H9 (cell line): ENCODE results near the gene PCBP1. TPM values are rescaled to one million over a fixed set of nuclear protein-coding genes. Genes with fewer than 3 reads are reported as not detected.

Source experiments
- DNase-seq: peaks from one replicate; pipeline ENCODE4 v3.0.0-alpha.2; 2017
- H2AFZ ChIP-seq: one replicate; pipeline ENCODE4 v1.6.1; 2013; ENCODE audit warnings: mild to moderate bottlenecking, low read length, control low read depth, moderate library complexity
- H2AK5ac ChIP-seq: 2 replicates; pipeline ENCODE4 v1.6.1; 2013; ENCODE audit warnings: low read length, control low read depth, mixed read lengths; ENCODE audit not compliant: insufficient read length
- H2BK120ac ChIP-seq: one replicate; pipeline ENCODE4 v1.6.1; 2013; ENCODE audit warnings: low read depth, mild to moderate bottlenecking, low read length, control low read depth, inconsistent platforms; ENCODE audit not compliant: poor library complexity, severe bottlenecking
- H2BK12ac ChIP-seq: 2 replicates; pipeline ENCODE4 v1.6.1; 2013; ENCODE audit warnings: low read length, control low read depth, mixed read lengths, low read depth; ENCODE audit not compliant: insufficient read length
- H2BK15ac ChIP-seq: 2 replicates; pipeline ENCODE4 v1.6.1; 2013; ENCODE audit warnings: low read depth, low read length, control low read depth
- H2BK20ac ChIP-seq: one replicate; pipeline ENCODE4 v1.6.1; 2013; ENCODE audit warnings: low read depth, mild to moderate bottlenecking, low read length, control low read depth, inconsistent platforms; ENCODE audit not compliant: poor library complexity, severe bottlenecking
- H2BK5ac ChIP-seq: 2 replicates; pipeline ENCODE4 v1.6.1; 2013; ENCODE audit warnings: low read length, control low read depth, mixed read lengths; ENCODE audit not compliant: insufficient read length
- H3K14ac ChIP-seq: 2 replicates; pipeline ENCODE4 v1.6.1; 2013; ENCODE audit warnings: low read length, control low read depth; ENCODE audit not compliant: insufficient read depth
- H3K18ac ChIP-seq: 2 replicates; pipeline ENCODE4 v1.6.1; 2013; ENCODE audit warnings: low read depth, mild to moderate bottlenecking, mixed read lengths, low read length, control low read depth; ENCODE audit not compliant: insufficient read length
- H3K23ac ChIP-seq: 2 replicates; pipeline ENCODE4 v1.6.1; 2013; ENCODE audit warnings: low read length, control low read depth, mixed read lengths, low read depth; ENCODE audit not compliant: insufficient read length
- H3K23me2 ChIP-seq: 2 replicates; pipeline ENCODE4 v1.6.1; 2013; ENCODE audit warnings: low read depth, mild to moderate bottlenecking, mixed read lengths, low read length, control low read depth; ENCODE audit not compliant: insufficient read length, poor library complexity, severe bottlenecking
- H3K27ac ChIP-seq: 2 replicates; pipeline ENCODE4 v1.5.1; 2013; ENCODE audit warnings: low read length, control low read depth, mixed read lengths, low read depth; ENCODE audit not compliant: insufficient read length
- H3K27me3 ChIP-seq: 2 replicates; pipeline ENCODE4 v1.6.1; 2013; ENCODE audit warnings: low read length, control low read depth, inconsistent platforms; ENCODE audit not compliant: insufficient read depth
- H3K4ac ChIP-seq: 2 replicates; pipeline ENCODE4 v1.6.1; 2013; ENCODE audit warnings: low read depth, mild to moderate bottlenecking, control low read depth, inconsistent platforms, low read length, moderate library complexity
- H3K4me1 ChIP-seq: 2 replicates; pipeline ENCODE4 v1.6.1; 2013; ENCODE audit warnings: low read length, control low read depth, inconsistent platforms; ENCODE audit not compliant: insufficient read depth
- H3K4me2 ChIP-seq: 2 replicates; pipeline ENCODE4 v1.6.1; 2013; ENCODE audit warnings: low read length, control low read depth, mixed read lengths; ENCODE audit not compliant: insufficient read length, insufficient read depth
- H3K56ac ChIP-seq: 2 replicates; pipeline ENCODE4 v1.6.1; 2013; ENCODE audit warnings: low read depth, mild to moderate bottlenecking, mixed read lengths, low read length, control low read depth; ENCODE audit not compliant: insufficient read length
- H3K79me1 ChIP-seq: 2 replicates; pipeline ENCODE4 v1.6.1; 2013; ENCODE audit warnings: low read depth, mild to moderate bottlenecking, moderate library complexity, low read length, control low read depth, inconsistent platforms; ENCODE audit not compliant: insufficient read depth, poor library complexity, severe bottlenecking
- H3K79me2 ChIP-seq: 2 replicates; pipeline ENCODE4 v1.6.1; 2013; ENCODE audit warnings: low read length, control low read depth, inconsistent platforms; ENCODE audit not compliant: insufficient read depth
- H3K9ac ChIP-seq: 2 replicates; pipeline ENCODE4 v1.6.1; 2013; ENCODE audit warnings: low read length, control low read depth, mixed read lengths; ENCODE audit not compliant: insufficient read length; ENCODE audit errors: extremely low read depth
- H3K9me3 ChIP-seq: one replicate; pipeline ENCODE4 v1.6.1; 2013; ENCODE audit warnings: low read depth, low read length, inconsistent platforms; ENCODE audit not compliant: control insufficient read depth
- H3T11ph ChIP-seq: one replicate; pipeline ENCODE4 v1.6.1; 2013; ENCODE audit warnings: mild to moderate bottlenecking, low read length, control low read depth, inconsistent platforms
- H4K20me1 ChIP-seq: one replicate; pipeline ENCODE4 v1.6.1; 2013; ENCODE audit not compliant: control insufficient read depth, insufficient read length, insufficient read depth
- H4K5ac ChIP-seq: 2 replicates; pipeline ENCODE4 v1.6.1; 2013; ENCODE audit warnings: low read depth, mild to moderate bottlenecking, mixed read lengths, low read length, control low read depth; ENCODE audit not compliant: insufficient read length
- H4K8ac ChIP-seq: replicated peaks from 2 replicates; pipeline ENCODE4 v1.6.1; 2013; ENCODE audit warnings: low read length, control low read depth, mixed read lengths, low read depth; ENCODE audit not compliant: insufficient read length
- H4K91ac ChIP-seq: 2 replicates; pipeline ENCODE4 v1.6.1; 2013; ENCODE audit warnings: low read depth, mild to moderate bottlenecking, moderate library complexity, mixed read lengths, low read length, control low read depth; ENCODE audit not compliant: insufficient read length
- H3K27ac Mint-ChIP-seq, 3 experiments: 2 replicates in 2 of 3; 3 replicates in 1 of 3; pipeline ENCODE4 v1.8.0; 2020 to 2021; ENCODE audit warnings: mixed read lengths in 3 of 3, mild to moderate bottlenecking in 1 of 3, moderate library complexity in 1 of 3
- H3K27me3 Mint-ChIP-seq: 2 replicates; pipeline ENCODE4 v1.8.0; 2021; ENCODE audit warnings: low read depth, mild to moderate bottlenecking, moderate library complexity, mixed read lengths
- H3K36me3 Mint-ChIP-seq, 3 experiments: 2 replicates in 2 of 3; 3 replicates in 1 of 3; pipeline ENCODE4 v1.8.0; 2020 to 2021; ENCODE audit warnings: low read depth in 3 of 3, mixed read lengths in 3 of 3; ENCODE audit not compliant: insufficient read depth in 1 of 3
- H3K4me1 Mint-ChIP-seq, 2 experiments: 2 replicates each; pipeline ENCODE4 v1.8.0; 2020; ENCODE audit warnings: mixed read lengths in 2 of 2
- H3K4me3 Mint-ChIP-seq, 2 experiments: 2 replicates in 1 of 2; 3 replicates in 1 of 2; pipeline ENCODE4 v1.8.0; 2020 to 2021; ENCODE audit warnings: mild to moderate bottlenecking in 2 of 2, mixed read lengths in 2 of 2, moderate library complexity in 1 of 2
- H3K9me3 Mint-ChIP-seq, 2 experiments: 2 replicates in 1 of 2; 3 replicates in 1 of 2; pipeline ENCODE4 v1.8.0; 2020; ENCODE audit warnings: mild to moderate bottlenecking in 2 of 2, mixed read lengths in 2 of 2, moderate library complexity in 1 of 2
- CTCF ChIP-seq: fragments of 200-600 bp; sonication (generic); conservative IDR thresholded peaks from 3 replicates; pipeline ENCODE4 v1.8.0; 2021; ENCODE audit warnings: antibody characterized with exemption, mild to moderate bottlenecking
- WGBS: extraction: QIAGEN DNeasy Blood & Tissue Kit; methylation state at CpG from one replicate; pipeline ENCODE4 v1.1.7; 2013; ENCODE audit warnings: missing lambda C conversion rate, low lambda C conversion rate, mixed read lengths; ENCODE audit not compliant: insufficient read length; ENCODE audit errors: extremely low coverage; 5-methylcytosine and 5-hydroxymethylcytosine counted together
- total RNA-seq: library from RNA; stranded (reverse); gene quantifications from 2 replicates; pipeline ENCODE4 v1.2.1, GENCODE V29; 2021

PCBP1 gene
- total RNA-seq, 1 experiment from 2014 or later = 457 TPM

- Histone ChIP-seq H2BK12ac (no peak overlapping the region), H2AFZ (no peak overlapping the region), H3K9me3 (no peaks in the 10 kb centered on the region), H2BK5ac (no peak overlapping the region), H2BK20ac (no peak overlapping the region), H4K5ac (no peak overlapping the region), H3K27ac (peak overlapping the region; percentile 96), H4K8ac (no peak overlapping the region), H2AK5ac (no peak overlapping the region), H3K27me3 (no peaks in the 10 kb centered on the region), H3T11ph (no peak overlapping the region), H3K79me2 (no peaks in the 10 kb centered on the region), H4K91ac (no peak overlapping the region), H3K79me1 (no peaks in the 10 kb centered on the region), H3K4me2 (peak overlapping the region; percentile 63), H3K14ac (peak overlapping the region; percentile 2; the same call in 1 of the 2 replicates), H3K23ac (no peak overlapping the region), H3K4ac (no peak overlapping the region; the same call in 1 of the 2 replicates), H2BK120ac (peak overlapping the region; percentile 49), H4K20me1 (no peaks in the 10 kb centered on the region), H3K4me1 (peaks cover 18% of the 10 kb centered on the region), H3K18ac (peak overlapping the region; percentile 99), H3K23me2 (no peaks in the 10 kb centered on the region), H2BK15ac (no peak overlapping the region), H3K9ac (peak overlapping the region; percentile 2), H3K56ac (no peak overlapping the region)
- DNase-seq = no peak
- no peaks in the 10 kb centered on the region for H3K27me3 Mint-ChIP-seq
- peaks cover 52 to 67% of the 10 kb centered on the region in 2 experiments for H3K4me1 Mint-ChIP-seq
- no peak for TF ChIP-seq CTCF
- WGBS = no CpG with 5 or more reads among the region's 11 CpGs
- H3K27ac Mint-ChIP-seq = peak overlapping the region; percentile 99 to 100 (median 100)
- H3K9me3 Mint-ChIP-seq = no peaks in the 10 kb centered on the region; a peak in 2 of 5 replicates
- H3K36me3 Mint-ChIP-seq = no peaks in the 10 kb centered on the region; a peak in 2 of 7 replicates
- peak overlapping the region; percentile 87 to 90 for H3K4me3 Mint-ChIP-seq
These were observed 36.5 kb downstream of the PCBP1 start for GRCh38 chr2:70123829-70124116.
